PC-9 (cell line): ENCODE measurements around the gene DKC1. TPM values are rescaled to one million over a fixed set of nuclear protein-coding genes. Genes with fewer than 3 reads are reported as not detected.

Experiments used
- BruUV-seq: library from RNA; stranded (reverse); fragments of 400-500 nt; replicated peaks from 2 replicates; lab custom pipeline; 2021; lab: Mats Ljungman, UMichigan
- CTCF ChIA-PET: fragments of 300-600 bp; sonication (Branson Sonifier 250); formaldehyde crosslinking; loops from one replicate; lab custom pipeline; 2022; ENCODE audit warnings: antibody characterized with exemption; lab: Charles Lee
- POLR2A ChIA-PET: fragments of 300-600 bp; sonication (Branson Sonifier 250); formaldehyde crosslinking; loops from one replicate; lab custom pipeline; 2022; ENCODE audit warnings: antibody characterized with exemption; ENCODE audit not compliant: unreplicated experiment; lab: Charles Lee
- DNase-seq, 2 experiments: peaks; one replicate each; pipeline versions ENCODE4 v3.0.0 to v3.0.0-alpha.2; 2015 to 2022; ENCODE audit warnings: mixed read lengths in 1 of 2
- H2AFZ ChIP-seq: fragments of 200-600 bp; sonication (generic); 2 replicates; pipeline ENCODE4 v1.8.1; 2017; ENCODE audit warnings: antibody characterized with exemption
- H3F3A ChIP-seq: fragments of 200-600 bp; sonication (generic); 2 replicates; pipeline ENCODE4 v1.8.1; 2017; ENCODE audit warnings: antibody characterized with exemption, mild to moderate bottlenecking, low read depth; ENCODE audit not compliant: insufficient read depth
- H3K27ac ChIP-seq: fragments of 200-600 bp; sonication (generic); 2 replicates; pipeline ENCODE4 v1.6.1; 2016; ENCODE audit warnings: mixed run types
- H3K27me3 ChIP-seq: fragments of 200-600 bp; sonication (generic); 2 replicates; pipeline ENCODE4 v1.6.1; 2016; ENCODE audit warnings: low read depth, mixed run types; ENCODE audit not compliant: insufficient read depth
- H3K36me3 ChIP-seq: fragments of 200-600 bp; sonication (generic); 2 replicates; pipeline ENCODE4 v1.6.1; 2016; ENCODE audit warnings: low read depth, mixed run types
- H3K4me1 ChIP-seq: fragments of 200-600 bp; sonication (generic); replicated peaks from 2 replicates; pipeline ENCODE4 v1.6.1; 2016; ENCODE audit warnings: mixed run types; ENCODE audit not compliant: insufficient read depth
- H3K4me2 ChIP-seq: fragments of 200-600 bp; sonication (generic); 2 replicates; pipeline ENCODE4 v1.6.1; 2017; ENCODE audit warnings: mixed run types
- H3K4me3 ChIP-seq: fragments of 200-600 bp; sonication (generic); 2 replicates; pipeline ENCODE4 v1.6.1; 2016; ENCODE audit warnings: mixed run types
- H3K79me2 ChIP-seq: fragments of 200-600 bp; sonication (generic); 2 replicates; pipeline ENCODE4 v1.6.1; 2017; ENCODE audit warnings: low read depth, mixed run types
- H3K9me2 ChIP-seq: fragments of 200-600 bp; sonication (generic); 2 replicates; pipeline ENCODE4 v1.8.1; 2017; ENCODE audit warnings: mild to moderate bottlenecking; ENCODE audit not compliant: insufficient read depth
- H3K9me3 ChIP-seq: fragments of 200-600 bp; sonication (generic); 2 replicates; pipeline ENCODE4 v1.8.1; 2016; ENCODE audit warnings: low read depth; ENCODE audit not compliant: insufficient read depth
- H4K20me1 ChIP-seq: fragments of 200-600 bp; sonication (generic); 2 replicates; pipeline ENCODE4 v1.8.1; 2017; ENCODE audit not compliant: insufficient read depth
- EZH2 ChIP-seq: fragments of 200-600 bp; sonication (generic); IDR thresholded peaks from 2 replicates; pipeline ENCODE4 v1.8.0; 2017; ENCODE audit warnings: antibody characterized with exemption, low read depth
- intact Hi-C: fragments of 100-400 bp; cut with micrococcal nuclease; formaldehyde crosslinking; loops from one replicate; pipeline ENCODE4 v1.10.0; 2022; ENCODE audit not compliant: unreplicated experiment
- total RNA-seq: library from RNA; stranded (reverse); gene quantifications from 2 replicates; pipeline ENCODE4 v1.2.3, GENCODE V29; 2021
- TF ChIP-seq, protein P1 (sequence below): fragments of 200-600 bp; sonication (generic); conservative IDR thresholded peaks from 2 replicates; pipeline ENCODE4 v1.6.1; 2017; ENCODE audit warnings: mixed run types, antibody characterized with exemption, mild to moderate bottlenecking, moderate library complexity

DKC1 gene
- total RNA-seq, 1 experiment from 2014 or later: 101 TPM

DNA sequence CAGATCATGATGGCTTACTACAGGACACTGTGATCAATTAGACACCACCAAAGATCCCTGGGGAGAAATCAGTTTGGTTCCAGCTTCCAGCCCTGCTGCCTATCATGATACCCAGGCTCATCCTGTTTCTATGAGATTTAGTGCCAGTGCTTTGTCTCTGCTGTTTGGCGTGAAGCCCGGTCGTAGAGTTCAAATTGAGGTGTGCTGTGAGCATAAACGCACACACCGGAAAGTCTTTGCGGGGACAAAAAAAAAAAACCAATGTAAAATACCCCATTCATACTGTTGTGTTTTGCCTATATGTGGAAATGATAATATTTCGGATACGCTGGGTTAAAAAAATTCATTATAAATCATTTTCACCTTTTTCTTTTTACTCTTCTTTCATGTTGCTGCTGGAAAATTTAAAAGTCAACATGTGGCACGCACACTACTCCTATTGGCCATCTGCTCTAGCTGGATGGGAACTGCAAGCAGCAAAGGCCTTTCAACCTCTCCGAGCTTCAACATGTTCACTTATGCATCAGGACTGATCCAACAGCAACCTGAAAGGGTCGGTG is 607 bp upstream of the DKC1 start:
- Histone ChIP-seq H3K9me3 (no peaks in the 10 kb centered on the region), H3K27me3 (no peaks in the 10 kb centered on the region), H3K27ac (peak overlapping the region; percentile 52), H3K36me3 (peaks cover 21% of the 10 kb centered on the region; the same call in 1 of the 2 replicates), H3K4me3 (peak overlapping the region; percentile 89), H4K20me1 (peaks cover 11% of the 10 kb centered on the region), H3K4me2 (peak overlapping the region; percentile 88), H2AFZ (peak overlapping the region; percentile 91), H3K4me1 (peaks cover 15% of the 10 kb centered on the region), H3K79me2 (peaks cover 41% of the 10 kb centered on the region), H3F3A (peaks cover 5% of the 10 kb centered on the region; the same call in 1 of the 2 replicates), H3K9me2 (no peaks in the 10 kb centered on the region)
- POLR2A ChIA-PET: interaction anchor here (0.6 to 1.0 kb wide), 5 partner anchors 13 to 742 kb away, joined by 3 to 7 read pairs (median 3); partner anchors contain the start of genes DNASE1L1 and SLC10A3
- TF ChIP-seq, protein P1, sequence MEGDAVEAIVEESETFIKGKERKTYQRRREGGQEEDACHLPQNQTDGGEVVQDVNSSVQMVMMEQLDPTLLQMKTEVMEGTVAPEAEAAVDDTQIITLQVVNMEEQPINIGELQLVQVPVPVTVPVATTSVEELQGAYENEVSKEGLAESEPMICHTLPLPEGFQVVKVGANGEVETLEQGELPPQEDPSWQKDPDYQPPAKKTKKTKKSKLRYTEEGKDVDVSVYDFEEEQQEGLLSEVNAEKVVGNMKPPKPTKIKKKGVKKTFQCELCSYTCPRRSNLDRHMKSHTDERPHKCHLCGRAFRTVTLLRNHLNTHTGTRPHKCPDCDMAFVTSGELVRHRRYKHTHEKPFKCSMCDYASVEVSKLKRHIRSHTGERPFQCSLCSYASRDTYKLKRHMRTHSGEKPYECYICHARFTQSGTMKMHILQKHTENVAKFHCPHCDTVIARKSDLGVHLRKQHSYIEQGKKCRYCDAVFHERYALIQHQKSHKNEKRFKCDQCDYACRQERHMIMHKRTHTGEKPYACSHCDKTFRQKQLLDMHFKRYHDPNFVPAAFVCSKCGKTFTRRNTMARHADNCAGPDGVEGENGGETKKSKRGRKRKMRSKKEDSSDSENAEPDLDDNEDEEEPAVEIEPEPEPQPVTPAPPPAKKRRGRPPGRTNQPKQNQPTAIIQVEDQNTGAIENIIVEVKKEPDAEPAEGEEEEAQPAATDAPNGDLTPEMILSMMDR: no peak
- no peak for TF ChIP-seq EZH2
- TSS peak; percentile 96 for BruUV-seq
- intact Hi-C loops: loop anchor here (2.0 to 10.0 kb wide), 2 partner anchors 43 to 387 kb away; partner anchors contain the start of genes EMD, FLNA and MPP1
- DNase-seq: peak in 1 of 2 experiments; percentile 20
- CTCF ChIA-PET: interaction anchor here (1.0 kb wide), 1 partner anchor 13 kb away, joined by 4 read pairs; no protein-coding TSS in a partner anchor

GRCh38 chrX:154774622-154775021 is 12.0 kb downstream of the DKC1 start:
- H3K27ac ChIP-seq: no peak overlapping the region
- H3F3A ChIP-seq: peaks cover 22% of the 10 kb centered on the region; the same call in 1 of the 2 replicates
- TF ChIP-seq EZH2: no peak
- TF ChIP-seq, protein P1: no peak
- ChIA-PET CTCF (no interaction called here), POLR2A (no interaction called here)
- no peak overlapping the region for H3K4me2 ChIP-seq
- no peaks in the 10 kb centered on the region; the same call in 1 of the 2 replicates for H3K79me2 ChIP-seq
- peaks cover 29% of the 10 kb centered on the region for H4K20me1 ChIP-seq
- intact Hi-C loops: no loop called here
- BruUV-seq: no TSS peak
- H3K36me3 ChIP-seq: peaks cover 10% of the 10 kb centered on the region
- H3K27me3 ChIP-seq: no peaks in the 10 kb centered on the region
- no peak overlapping the region for H3K4me3 ChIP-seq
- H2AFZ ChIP-seq: no peak overlapping the region
- no peaks in the 10 kb centered on the region for H3K9me2 ChIP-seq
- DNase-seq: no peak
- no peaks in the 10 kb centered on the region for H3K9me3 ChIP-seq
- no peaks in the 10 kb centered on the region for H3K4me1 ChIP-seq

GRCh38 chrX:154775419-154776349 is 13.0 kb downstream of the DKC1 start:
- H3K27me3 ChIP-seq: no peaks in the 10 kb centered on the region
- no peak overlapping the region for H2AFZ ChIP-seq
- no peak overlapping the region for H3K4me2 ChIP-seq
- CTCF ChIA-PET: no interaction called here
- no peaks in the 10 kb centered on the region; the same call in 1 of the 2 replicates for H3K79me2 ChIP-seq
- POLR2A ChIA-PET: no interaction called here
- no peak overlapping the region for H3K27ac ChIP-seq
- peaks cover 8% of the 10 kb centered on the region for H3K36me3 ChIP-seq
- intact Hi-C loops: no loop called here
- H3K4me3 ChIP-seq: no peak overlapping the region
- DNase-seq: no peak
- H3K9me3 ChIP-seq: no peaks in the 10 kb centered on the region
- TF ChIP-seq, protein P1: no peak
- TF ChIP-seq EZH2: no peak
- no TSS peak for BruUV-seq
- H3K9me2 ChIP-seq: no peaks in the 10 kb centered on the region
- peaks cover 20% of the 10 kb centered on the region; the same call in 1 of the 2 replicates for H3F3A ChIP-seq
- peaks cover 29% of the 10 kb centered on the region for H4K20me1 ChIP-seq
- H3K4me1 ChIP-seq: no peaks in the 10 kb centered on the region
